ENCODE results near the gene PPFIA4. TPM values are rescaled to one million over a fixed set of nuclear protein-coding genes. Genes with fewer than 3 reads are reported as not detected.

Gene PPFIA4
- total and polyA plus RNA-seq, 10 donors, result 0.21 to 12.0 (median 4.9) TPM

GRCh38 chr1:203090421-203091198, 64.3 kb downstream of the PPFIA4 start:
- DNase-seq, result no peak
- TF ChIP-seq CTCF (IDR thresholded peaks at IDR 0.05 in 8 of 11, conservative IDR thresholded peaks at IDR 0.05 in 3 of 11), result no peak
- TF ChIP-seq POLR2A (IDR thresholded peaks at IDR 0.05), result no peak
- no peak for TF ChIP-seq POLR2AphosphoS5 (IDR thresholded peaks at IDR 0.05)
- H3K36me3 ChIP-seq, result no peaks in the 10 kb centered on the region
- peaks cover 0 to 26% (median 0%) of the 10 kb centered on the region in 7 donors for H3K27me3 ChIP-seq (replicated peaks in 1 of 7)
- intact Hi-C loops (cut with DNase I; ENCODE audit: low total_unique reads), result no loop called here
- no peaks in the 10 kb centered on the region for H3K4me1 ChIP-seq
- peaks cover 0 to 21% (median 17%) of the 10 kb centered on the region in 8 donors for H3K9me3 ChIP-seq
- WGBS, 5 donors, result 67 to 77% (median 73%) methylated on average over 6 of the region's 6 CpGs
- H3K27ac ChIP-seq, result no peak overlapping the region
- no peak overlapping the region for H3K4me3 ChIP-seq

- H3K9me3 ChIP-seq, result peaks cover 0 to 27% (median 23%) of the 10 kb centered on the region in 8 donors
- H3K36me3 ChIP-seq, result no peaks in the 10 kb centered on the region
- no peaks in the 10 kb centered on the region for H3K4me1 ChIP-seq
- TF ChIP-seq CTCF (IDR thresholded peaks at IDR 0.05 in 8 of 11, conservative IDR thresholded peaks at IDR 0.05 in 3 of 11) (no peak), POLR2A (IDR thresholded peaks at IDR 0.05) (no peak), POLR2AphosphoS5 (IDR thresholded peaks at IDR 0.05) (no peak)
- H3K4me3 ChIP-seq, result no peak overlapping the region
- no peak overlapping the region for H3K27ac ChIP-seq
- peaks cover 0 to 26% (median 0%) of the 10 kb centered on the region in 7 donors for H3K27me3 ChIP-seq (replicated peaks in 1 of 7)
- intact Hi-C loops (cut with DNase I; ENCODE audit: low total_unique reads), result no loop called here
- no peak for DNase-seq
- 67 to 96% (median 89%) methylated on average over 4 of the region's 4 CpGs for WGBS, 5 donors
These were observed 64.8 kb downstream of the PPFIA4 start for GRCh38 chr1:203091199-203091477.

- 70 to 80% (median 71%) methylated on average over 6 of the region's 6 CpGs for WGBS, 5 donors
- H3K4me3 ChIP-seq, result no peak overlapping the region
- H3K36me3 ChIP-seq, result no peaks in the 10 kb centered on the region
- peaks cover 0 to 26% (median 0%) of the 10 kb centered on the region in 7 donors for H3K27me3 ChIP-seq (replicated peaks in 1 of 7)
- peaks cover 0 to 29% (median 26%) of the 10 kb centered on the region in 8 donors for H3K9me3 ChIP-seq
- intact Hi-C loops (cut with DNase I; ENCODE audit: low total_unique reads), result no loop called here
- H3K4me1 ChIP-seq, result no peaks in the 10 kb centered on the region
- TF ChIP-seq CTCF (IDR thresholded peaks at IDR 0.05 in 8 of 11, conservative IDR thresholded peaks at IDR 0.05 in 3 of 11), result no peak
- TF ChIP-seq POLR2A (IDR thresholded peaks at IDR 0.05), result no peak
- TF ChIP-seq POLR2AphosphoS5 (IDR thresholded peaks at IDR 0.05), result no peak
- peak overlapping the region in 1 of 8 donors; percentile 9 for H3K27ac ChIP-seq
- DNase-seq, result no peak
These were observed 65.6 kb downstream of the PPFIA4 start for GRCh38 chr1:203091761-203092330.

GRCh38 chr1:203093754-203094410, 67.6 kb downstream of the PPFIA4 start:
- peaks cover 0 to 26% (median 0%) of the 10 kb centered on the region in 7 donors for H3K27me3 ChIP-seq (replicated peaks in 1 of 7)
- no peaks in the 10 kb centered on the region for H3K36me3 ChIP-seq
- peaks cover 0 to 32% (median 26%) of the 10 kb centered on the region in 8 donors for H3K9me3 ChIP-seq
- intact Hi-C loops (cut with DNase I; ENCODE audit: low total_unique reads), result no loop called here
- no peak for DNase-seq
- H3K4me3 ChIP-seq, result no peak overlapping the region
- H3K27ac ChIP-seq, result no peak overlapping the region
- no peaks in the 10 kb centered on the region for H3K4me1 ChIP-seq
- WGBS, 5 donors, result 66 to 91% (median 79%) methylated on average over 1 of the region's 1 CpG
- TF ChIP-seq POLR2AphosphoS5 (IDR thresholded peaks at IDR 0.05) (no peak), CTCF (IDR thresholded peaks at IDR 0.05 in 8 of 11, conservative IDR thresholded peaks at IDR 0.05 in 3 of 11) (no peak), POLR2A (IDR thresholded peaks at IDR 0.05) (no peak)

Measured in spleen (tissue), 11 donors.